CD4-positive, alpha-beta T cell treated with Interleukin-4 for 4 hours (primary cell): ENCODE data around the gene TPRG1.

Experiments used
- DNase-seq: peaks from one replicate; pipeline ENCODE4 v3.0.0-alpha.2; 2020

Gene TPRG1, protein sequence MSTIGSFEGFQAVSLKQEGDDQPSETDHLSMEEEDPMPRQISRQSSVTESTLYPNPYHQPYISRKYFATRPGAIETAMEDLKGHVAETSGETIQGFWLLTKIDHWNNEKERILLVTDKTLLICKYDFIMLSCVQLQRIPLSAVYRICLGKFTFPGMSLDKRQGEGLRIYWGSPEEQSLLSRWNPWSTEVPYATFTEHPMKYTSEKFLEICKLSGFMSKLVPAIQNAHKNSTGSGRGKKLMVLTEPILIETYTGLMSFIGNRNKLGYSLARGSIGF

DNA sequence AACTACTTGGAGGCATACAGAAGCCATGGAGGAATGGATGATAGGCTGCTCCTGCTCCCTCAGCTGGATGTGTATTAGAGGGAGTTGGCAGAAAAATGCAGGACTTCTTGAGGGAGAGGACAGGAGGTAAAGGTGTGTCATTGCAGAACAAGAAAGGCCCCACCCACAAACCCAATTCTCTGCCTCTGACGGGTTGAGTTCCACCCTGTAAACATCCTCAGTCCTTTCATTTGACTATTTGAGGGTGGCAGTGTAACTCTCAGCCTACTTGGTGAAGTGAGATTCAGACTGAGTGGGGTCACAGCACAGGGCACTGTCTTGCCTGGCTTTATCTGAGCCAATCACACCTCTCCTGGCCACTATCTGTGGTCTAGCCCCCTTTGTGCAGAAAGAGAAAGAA lies at the start of gene TPRG1:
TSS of gene TPRG1 (plus strand) at position 265 of the 400 bp plus-strand sequence. CDS start 35,414 bp downstream, outside the sequence.
- no peak for DNase-seq

DNA sequence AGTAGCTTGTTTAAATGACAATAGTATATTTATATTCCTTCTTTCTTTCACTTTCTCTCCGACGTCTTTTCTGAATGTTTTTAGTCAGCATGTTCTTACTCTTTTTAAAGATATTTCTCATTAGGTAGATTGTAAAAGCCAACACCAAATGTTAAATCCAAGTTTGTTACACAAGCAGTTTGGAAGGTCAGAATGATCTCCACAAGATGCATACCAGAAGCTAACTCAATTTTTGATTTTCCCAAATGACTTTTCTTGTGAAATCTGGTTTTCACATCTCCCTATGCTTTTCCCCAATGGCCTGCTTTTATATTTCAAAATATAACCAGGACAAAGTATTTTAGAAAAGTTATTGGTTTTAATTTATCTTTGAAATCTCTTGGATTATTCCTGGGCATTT lies 49.7 kb upstream of the TPRG1 start:
- DNase-seq: no peak

DNA sequence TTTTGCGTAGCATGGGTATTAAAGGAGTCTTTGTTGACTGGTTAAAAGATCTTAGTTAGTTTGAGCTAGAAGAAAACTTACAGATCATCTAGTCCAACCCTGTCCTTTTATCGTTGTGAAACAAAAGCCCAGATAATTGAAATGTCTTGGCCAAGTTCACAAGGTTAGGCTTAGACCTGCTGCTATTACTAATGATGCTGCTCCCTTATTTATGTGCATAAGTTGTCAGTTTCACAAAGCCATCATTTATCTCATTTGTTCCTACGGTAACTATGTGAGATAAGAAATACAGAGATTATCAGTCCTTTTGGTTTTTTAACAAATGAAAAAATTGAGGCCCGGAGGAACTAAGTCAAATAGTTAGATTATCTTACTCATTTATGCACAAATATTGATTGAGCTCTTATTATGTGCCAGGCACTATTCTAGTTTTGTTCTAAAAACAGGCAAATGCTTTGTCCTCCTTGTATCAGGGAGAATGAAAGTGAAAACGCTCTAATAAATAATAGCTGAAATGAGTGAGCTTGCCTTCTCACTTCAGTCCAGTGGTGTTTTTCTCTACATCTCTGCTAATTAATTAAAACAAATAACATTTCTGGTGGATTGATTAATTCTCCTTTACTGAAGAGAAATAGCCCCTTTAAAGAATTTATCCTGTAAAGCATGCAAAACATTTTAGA lies 49.1 kb upstream of the TPRG1 start:
- peak; percentile 18 for DNase-seq

DNA sequence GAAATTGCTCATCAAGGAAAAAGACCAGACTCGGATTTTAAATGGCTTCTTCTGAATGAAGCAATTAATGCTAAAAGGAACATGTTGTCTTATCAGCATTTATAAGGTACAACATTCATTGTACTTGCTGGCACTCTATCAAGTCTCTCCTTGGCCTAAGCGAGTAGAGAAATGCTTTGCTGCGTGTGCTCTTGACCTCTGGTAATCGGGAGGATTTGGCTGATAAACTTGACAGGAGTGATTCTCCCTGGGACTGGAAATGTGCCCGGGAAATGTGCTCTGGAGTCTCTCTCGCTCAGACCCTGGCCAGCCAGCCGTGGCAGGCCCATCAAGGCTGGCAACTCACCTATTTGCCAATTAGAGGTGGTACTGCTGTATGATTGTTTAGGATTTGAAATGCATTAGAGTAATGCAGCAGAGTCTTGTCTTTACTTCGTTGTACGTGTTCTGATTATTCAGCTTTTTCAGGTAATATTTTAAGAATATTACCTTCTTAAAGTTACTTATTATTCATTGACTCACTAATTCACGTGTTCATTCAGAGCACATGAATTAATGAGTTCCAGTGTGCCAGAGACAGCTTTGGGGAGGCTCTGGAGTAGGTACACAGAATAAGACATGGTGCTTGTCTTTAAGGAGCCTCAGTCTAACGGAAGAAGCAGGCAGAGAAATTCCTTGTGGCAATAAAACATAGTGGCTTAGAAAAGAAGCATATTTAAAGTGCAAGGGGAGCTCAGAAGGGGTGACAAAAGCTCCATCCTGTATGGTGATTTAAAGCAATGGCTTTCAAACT lies 48.0 kb upstream of the TPRG1 start:
- no peak for DNase-seq

DNA sequence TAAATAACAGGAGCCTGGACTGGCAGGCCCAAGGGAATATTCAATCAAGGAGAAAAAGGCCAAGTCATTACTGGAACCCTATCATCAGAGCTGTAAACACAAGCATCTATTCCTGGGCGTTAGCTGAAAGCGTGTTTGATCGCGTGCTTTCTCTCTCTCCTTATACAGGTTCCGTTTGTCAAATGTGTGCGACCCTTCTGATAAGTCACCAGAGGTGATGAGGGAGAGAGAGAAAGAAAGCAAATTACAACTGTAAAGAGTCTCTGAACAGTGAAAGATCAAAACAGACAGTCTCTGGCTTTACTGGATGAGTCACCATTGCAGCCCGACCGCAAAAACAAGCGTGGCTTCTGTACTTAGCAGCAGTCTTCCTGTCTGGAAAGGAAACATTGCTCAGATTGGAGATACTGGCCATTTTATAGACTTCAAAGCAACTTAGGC lies 39.5 kb upstream of the TPRG1 start:
- DNase-seq: peak; percentile 95

DNA sequence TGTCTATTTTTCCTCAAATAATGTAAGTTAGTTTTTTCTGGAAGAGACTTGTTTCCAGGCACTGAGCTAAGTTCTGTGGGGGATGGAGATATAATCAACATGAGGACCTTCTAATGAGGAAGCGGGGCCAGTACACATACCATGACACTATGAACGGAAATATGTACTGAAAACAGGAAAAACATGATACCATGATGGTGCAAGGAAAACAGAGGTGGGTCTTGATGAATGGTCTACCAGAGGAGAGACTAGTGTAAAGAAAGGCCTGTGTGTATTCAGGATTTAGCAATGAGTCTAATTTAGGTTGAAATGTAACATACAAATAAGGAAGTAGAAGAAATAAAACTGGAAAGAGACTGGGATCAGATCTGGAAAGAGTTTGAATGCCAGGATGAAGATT lies 38.9 kb upstream of the TPRG1 start:
- DNase-seq: no peak

DNA sequence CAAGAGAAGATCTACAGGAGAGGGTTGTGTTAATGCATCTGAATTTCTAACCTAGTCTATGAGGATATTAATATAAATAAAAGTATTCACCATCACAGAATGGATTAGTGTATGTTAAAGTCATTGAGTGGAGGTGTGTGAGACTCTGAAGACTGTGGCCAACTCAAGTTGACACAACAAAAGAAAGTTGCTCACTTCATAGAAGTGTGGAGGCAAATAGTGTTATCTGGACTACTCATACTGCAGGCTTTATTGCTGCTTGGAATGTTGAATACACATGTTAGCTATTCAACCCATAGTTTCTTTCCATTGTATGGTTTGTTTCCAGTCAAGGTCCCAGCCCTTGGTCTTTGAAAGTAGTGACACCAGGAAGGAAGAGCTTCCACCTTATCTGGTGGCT lies 38.0 kb upstream of the TPRG1 start:
- no peak for DNase-seq

DNA sequence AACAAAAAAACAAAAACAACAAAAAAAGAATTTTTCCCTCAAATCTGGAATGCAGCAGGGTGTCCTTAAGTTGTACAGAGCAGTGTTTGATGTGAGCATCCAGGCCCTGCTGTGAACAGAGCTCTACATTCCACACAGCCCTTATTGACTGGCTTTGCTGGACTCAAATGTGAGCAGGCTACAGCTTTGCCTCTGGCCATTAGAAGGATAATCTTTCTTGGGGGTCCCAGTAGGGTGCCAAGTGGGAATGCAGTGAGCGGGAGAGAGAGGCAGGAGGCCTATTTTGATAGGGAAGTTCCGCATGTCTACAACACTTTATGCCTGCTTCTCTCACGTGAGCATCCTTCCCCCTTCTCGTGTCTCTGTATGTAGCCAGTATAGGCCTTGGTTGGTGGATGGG lies 34.4 kb upstream of the TPRG1 start:
- DNase-seq: no peak

DNA sequence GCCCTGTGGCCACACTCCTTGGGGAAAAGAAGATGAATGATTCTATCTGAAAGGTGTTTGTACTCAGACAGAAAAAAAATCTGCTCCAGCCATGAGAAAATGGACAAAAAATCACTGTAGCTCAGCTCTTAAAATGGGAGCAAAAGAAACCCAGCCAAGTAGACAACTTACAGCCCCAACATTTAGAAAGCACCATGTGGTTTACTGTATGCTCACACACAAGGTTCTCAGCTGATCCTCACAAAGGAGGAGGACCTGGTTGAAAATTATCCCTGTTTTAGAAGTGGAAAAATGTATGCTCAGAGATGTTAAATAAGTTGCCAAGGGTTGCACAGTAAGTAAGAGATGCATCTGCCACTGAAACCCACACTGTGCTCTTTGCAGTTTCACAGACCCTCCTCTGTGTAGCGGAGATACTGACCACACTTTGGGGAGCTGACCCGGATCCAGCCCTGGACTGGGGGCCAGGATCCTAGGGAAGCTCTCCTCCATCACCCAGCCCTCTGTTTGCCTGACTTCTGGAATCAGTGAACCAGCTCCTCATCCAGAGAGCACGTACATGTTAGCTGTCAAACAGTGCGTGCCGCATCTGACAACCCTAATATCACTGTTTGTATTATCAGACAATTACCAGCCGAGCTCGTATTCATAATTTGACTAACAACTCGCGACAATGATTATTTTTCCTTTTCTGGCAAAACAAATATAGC lies 32.7 kb upstream of the TPRG1 start:
- no peak for DNase-seq

DNA sequence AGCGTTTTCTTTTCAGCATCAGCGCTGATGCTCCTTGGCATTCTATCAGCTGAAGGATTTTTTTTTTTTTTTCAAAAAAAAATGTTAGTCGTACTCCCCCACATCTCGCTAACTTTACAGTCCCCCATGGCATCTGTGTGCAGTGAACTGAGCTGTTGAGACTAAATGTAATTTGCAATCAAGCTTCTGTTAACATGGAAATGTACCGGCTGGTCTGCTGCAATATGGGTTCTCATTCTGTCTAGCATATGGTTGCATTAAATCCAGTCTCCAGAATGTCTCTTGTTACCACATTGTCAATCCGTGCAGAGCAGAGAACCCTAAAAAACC lies 32.2 kb upstream of the TPRG1 start:
- DNase-seq: no peak

DNA sequence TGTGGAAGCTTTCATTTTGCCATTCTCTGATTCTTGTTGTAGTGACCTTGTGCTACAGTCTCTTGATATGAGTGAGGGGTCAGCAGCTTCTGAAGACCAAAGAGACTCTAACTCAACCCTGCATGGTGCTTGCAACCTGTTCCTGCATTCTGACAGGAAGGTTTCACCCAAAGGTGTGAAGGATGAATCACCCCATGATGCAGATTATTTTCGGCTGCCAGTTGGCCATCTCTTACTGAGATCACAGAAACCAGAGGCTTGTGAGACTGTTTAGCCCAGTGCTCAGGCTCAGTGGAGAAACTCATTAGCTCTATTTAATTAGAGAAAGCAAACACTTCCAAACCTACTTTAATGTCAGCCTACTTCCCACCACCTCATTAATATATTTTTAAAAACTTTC lies 29.2 kb upstream of the TPRG1 start:
- peak; percentile 77 for DNase-seq

DNA sequence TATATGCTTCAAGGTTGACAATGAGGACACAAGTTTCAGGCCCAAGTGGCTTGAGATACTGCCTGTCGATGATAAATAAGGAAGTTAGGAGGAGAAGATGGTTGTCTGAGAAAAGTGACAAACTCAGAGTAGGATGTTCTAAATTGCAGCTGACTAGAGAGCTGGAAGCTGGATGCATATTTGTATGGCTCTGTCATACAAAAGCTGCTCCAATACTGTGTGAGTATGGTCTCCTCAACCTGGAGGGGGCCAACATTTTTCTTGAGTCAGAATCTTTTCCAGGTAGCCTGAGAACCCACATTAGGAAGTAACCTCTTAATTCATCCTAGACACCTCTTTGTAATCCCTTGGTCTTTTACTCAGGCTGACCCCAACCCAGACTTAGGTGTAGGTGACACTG lies 28.4 kb upstream of the TPRG1 start:
- DNase-seq: no peak

DNA sequence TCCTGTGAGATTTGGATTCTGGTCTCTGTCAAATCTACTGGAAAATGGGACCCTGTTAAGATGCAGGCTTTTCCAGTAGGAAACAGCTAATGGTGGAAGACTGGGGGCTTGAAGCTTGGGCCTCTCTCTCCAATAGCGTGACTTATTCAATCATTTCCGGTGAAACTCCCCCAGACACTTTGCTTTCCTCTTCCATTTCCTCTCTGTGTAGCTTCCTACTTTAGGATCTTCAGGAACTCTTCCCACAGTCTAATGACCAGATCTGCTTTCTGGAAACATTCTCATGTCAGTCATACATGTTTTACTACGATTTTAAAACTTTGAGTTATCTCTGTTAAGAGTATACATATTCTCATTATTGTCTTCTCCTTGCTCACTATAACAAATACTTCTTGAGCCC lies 28.0 kb upstream of the TPRG1 start:
- no peak for DNase-seq

DNA sequence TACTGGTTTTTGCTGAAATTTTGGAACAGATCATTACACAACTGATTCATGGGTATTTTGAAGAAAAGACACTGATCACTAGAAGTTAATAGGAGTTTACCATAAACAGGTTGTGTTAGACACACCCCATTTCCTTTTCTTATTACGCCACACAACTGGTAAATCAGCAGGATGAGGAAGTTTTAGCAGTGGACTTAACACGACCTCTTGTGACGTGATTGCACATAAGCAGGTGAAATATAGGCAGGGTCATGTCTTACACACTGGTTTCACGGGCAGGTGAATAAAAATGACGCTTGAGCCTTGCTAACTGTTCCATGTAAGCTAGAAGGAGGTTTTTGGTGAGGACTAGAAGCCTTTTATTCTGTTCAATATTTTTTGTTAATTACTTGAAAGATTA lies 27.1 kb upstream of the TPRG1 start:
- peak; percentile 85 for DNase-seq

DNA sequence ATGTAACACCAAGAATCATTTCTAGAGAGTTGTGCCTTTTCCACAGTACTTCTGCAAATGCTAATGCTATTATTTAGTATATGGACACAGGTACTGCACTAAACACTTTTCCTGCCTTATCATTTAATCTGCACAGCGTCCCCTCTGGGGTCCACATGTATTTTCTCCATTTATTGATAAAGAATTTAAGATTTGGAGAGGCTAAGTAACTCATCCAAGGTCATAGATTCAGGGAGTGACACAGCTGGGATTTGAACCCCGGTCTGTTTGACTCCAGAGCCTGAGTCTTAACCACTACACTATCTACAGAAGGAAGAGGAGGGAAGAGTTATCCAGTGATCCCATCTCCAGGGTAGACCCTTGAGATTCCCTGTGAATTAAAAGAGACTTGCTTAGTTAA lies 24.9 kb upstream of the TPRG1 start:
- DNase-seq: no peak

DNA sequence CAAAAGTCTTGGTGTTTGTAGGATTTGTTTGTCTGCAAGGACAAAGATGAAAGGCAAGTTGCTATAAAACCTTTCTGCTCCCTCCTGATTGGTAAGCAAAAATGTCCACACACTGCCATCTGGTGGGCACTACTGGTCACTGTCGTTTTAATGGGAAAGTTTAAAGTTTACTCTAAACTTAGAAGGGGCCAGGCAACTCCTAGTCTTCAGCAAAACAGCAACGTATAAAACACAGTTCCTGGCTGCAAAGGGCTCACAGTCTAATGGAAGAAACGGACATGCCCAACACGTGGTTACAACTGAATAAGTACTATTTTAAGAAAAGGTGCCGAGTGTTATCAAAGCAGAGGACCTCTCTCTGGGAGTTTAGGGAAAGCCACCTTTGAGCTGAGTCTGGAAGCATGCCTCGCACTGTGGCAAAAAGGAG lies 23.7 kb upstream of the TPRG1 start:
- DNase-seq: peak; percentile 77

DNA sequence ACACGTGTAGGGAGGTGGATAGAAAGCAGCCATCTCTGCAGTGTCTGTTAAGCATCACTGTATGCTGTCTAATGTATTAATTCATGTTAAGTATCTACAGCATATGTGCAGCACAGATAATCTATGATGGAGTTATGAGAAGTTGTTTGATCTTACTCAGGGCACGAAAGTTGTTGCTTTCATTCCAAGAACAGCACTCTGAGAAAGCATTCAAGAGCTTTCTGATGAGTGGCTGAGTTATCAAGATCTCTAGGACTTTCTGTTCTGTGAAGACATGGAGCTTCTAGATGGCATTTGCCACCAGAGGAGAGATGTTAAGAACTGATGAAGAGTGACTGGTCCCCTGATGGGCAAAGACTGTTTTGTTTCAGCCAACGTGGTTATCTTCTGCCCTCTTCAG lies 22.6 kb upstream of the TPRG1 start:
- no peak for DNase-seq

DNA sequence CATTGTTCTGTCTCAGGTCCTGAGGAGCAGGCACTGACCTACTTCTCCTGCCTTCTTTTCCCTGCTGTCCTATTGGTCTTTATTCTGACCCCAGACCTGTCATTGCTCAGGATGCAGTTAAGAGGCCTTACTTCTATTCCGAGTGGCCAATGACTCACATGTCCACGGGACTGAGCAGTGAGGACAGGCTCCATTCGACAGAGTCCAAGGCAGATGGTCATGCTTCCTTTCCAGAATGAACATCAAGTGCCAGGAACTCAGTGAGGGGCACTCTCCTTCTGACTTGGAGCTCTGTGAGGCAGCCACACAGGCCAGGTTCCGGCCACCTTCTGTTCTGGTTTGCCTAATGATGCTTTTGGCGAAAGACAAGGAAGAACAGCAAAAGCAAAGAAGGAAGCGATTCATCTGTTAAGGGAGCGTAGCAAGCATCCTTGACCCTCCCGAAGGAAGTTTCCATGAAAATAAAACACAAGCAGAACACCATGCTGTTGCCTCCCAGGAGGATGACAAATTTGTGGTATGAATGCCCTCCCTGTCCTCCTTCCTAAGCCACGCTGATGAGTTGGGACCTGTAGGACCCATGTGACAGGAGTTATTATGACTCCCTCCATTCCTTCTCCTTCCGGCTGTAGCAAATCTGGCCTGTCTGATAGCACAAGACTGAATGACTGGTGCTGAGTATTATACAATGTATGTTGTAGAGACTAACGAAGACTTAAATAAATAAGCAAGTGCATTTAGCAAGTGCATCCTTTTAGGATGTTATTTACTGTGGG lies 14.4 kb upstream of the TPRG1 start:
- DNase-seq: no peak

DNA sequence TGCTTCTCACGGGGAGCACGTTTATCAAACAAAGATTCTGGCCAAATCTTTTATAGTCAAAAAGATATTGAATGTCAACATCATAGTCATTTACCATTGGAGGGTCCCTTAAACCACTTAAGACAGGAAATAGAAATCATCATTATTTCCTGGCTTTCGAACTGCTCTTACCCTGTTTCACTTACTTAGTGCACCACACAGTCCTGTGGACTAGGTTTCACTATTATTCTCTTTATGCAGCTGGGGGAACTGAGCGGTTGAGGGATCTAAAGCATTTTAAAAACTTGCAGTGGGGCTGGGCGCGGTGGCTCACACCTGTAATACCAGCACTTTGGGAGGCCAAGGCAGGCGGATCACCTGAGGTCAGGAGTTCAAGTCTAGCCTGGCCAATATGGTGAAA lies 13.7 kb upstream of the TPRG1 start:
- DNase-seq: no peak

DNA sequence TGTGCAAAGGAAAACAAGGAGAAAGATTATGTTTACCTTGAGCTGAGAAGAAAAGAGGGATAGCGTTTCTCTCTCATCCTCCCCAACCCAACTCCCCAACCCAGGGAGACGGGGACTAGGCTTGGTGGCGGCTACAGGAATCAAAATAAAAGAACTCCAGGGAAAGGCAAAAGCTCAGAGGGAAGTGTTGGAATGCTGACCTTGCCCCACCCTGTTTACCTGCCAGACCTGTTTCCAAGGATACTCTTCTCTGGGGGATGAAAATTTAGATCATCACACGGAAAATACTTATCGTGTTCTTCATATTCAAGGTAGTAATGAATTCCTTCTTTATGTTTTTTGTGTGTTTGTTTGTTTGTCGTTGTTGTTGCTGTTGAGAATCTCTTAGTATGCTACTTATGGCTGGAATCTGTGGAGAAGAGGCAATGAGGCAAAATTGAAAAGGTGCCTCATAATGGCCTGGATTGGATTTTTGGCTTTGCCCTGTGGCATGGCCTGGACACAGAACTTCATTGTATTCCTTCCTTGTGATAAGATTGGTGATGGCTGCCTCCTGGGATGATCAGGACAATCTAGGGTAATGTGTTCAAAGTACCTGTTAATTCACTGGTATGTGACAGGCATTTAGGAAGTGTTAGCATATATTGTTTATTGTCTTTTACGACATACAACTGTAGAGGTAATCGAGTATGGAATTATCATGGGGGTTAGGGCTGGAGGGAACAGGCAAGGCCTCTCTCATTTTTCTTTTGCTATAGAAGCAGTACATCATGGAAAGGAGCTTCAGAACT lies 11.1 kb upstream of the TPRG1 start:
- DNase-seq: no peak

DNA sequence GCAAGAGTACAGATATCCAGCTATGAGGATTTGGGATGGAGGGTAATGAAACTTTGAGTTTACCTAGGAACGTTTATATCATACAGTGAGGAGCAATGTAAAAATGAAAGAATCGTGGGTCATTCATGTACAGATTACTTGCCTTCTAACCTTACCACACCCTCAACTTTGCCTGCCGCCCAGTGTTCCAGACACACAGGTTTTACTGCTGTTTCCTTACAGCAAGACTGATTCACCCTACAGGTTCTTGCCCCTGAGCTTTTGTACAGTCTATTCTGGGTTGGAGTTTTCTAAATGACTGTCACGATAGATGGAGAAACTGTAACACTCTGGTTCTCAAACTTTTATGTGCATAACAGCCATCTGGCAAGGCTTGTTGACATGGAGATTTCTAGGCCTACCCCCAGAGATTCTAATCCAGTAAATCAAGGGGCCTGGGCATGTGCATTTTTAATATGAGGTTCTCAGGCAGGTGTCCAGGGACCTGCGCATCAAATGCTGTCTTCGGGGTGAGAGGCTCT lies 6.6 kb upstream of the TPRG1 start:
- no peak for DNase-seq

DNA sequence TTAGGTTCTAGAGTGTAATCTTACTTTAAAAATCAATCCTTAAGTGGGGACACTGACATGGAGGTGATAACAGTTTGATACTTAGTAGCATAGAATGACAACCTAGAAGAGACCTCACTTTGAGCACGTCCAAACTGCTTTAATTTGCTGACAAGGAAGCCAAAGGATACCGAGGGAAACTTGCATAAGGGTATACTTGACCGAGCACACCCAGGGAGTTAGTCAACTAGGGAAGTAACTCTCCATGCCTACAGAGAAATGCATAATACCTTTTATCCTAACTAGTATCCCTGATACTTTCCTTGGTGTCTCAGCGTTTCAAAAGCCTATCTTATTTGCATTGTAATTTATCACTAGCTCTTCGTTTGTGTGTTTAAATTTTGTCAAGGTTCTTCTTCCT lies 5.5 kb upstream of the TPRG1 start:
- DNase-seq: no peak
